Inflammatory macrophage treated with lipopolysaccharide for 1 hour (primary cell): ENCODE results near the gene ZNG1B.
"Not testable (repeated sequence)": the region's sequence is repeated elsewhere in the genome, so short reads cannot be mapped to it uniquely, and the experiment has no call there.

Experiments
- DNase-seq, 2 donors: peaks; one replicate each; pipeline ENCODE4 v3.0.0-alpha.2; 2020 to 2022

ZNG1B gene

DNA sequence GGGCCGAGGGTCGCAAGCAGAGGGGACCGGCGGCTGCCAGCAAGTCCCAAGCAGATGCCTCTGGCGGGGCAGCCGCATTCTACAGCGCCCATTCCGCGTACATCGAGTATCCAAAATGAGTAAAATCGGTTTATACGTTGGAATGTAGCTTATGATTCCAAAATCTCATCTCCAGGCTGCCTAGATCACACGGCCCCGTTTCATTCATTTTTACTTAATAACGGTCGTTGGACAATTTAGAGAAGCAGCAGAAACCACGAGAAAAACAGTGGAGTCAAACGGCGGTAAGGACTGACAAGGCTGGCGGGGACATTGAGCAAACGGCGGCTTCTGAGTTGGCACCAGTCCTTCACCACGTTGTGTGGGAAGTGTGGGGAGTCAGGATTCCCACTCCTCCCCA is 66.6 kb downstream of the ZNG1B start:
- DNase-seq = peak in 1 of 2 donors; percentile 31

- not testable (repeated sequence) for DNase-seq
These were observed 70.1 kb downstream of the ZNG1B start for GRCh38 chr2:113507394-113508140.

DNA sequence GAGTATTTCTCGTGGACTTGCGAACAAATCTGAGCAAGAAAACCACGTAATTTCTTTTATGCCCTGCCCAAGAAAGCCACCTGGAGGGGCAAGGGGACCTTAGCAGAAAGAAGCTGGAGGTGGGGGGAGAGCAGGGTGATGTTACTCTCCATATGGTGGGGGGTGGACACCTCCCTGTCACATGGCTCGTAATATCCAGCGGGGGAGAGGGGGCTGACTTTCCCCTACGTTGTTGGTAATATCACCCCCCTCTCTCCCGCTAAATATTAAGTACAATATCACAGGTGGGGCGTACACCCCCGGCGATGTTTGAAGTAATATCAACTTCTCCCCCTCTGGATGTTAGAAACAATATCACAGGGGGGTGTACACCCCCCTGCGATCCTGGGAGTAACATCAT is 70.7 kb downstream of the ZNG1B start:
- DNase-seq = not testable (repeated sequence)

GRCh38 chr2:113510913-113511312 is 73.4 kb downstream of the ZNG1B start:
- not testable (repeated sequence) for DNase-seq

GRCh38 chr2:113511859-113512258 is 74.4 kb downstream of the ZNG1B start:
- not testable (repeated sequence) for DNase-seq

DNA sequence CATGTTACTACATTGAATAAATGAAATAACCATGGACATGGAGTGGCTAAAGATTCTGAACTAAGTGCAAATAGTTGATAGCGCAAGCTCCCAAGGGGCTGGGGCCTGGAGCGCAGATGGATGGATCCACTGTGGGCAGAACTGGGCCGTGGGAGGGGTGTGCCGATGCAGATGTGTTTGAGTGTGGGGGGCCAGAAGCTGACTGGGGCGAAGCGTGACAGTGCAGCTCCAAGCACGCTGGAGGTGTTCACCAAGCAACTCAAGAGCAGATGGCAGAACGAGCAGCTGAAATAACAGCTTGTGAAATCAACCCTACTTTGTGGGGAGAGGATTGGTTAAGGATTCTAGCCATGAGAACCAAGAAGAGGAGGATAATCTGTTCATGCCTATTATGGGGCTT is 78.0 kb downstream of the ZNG1B start:
- not testable (repeated sequence) for DNase-seq

DNA sequence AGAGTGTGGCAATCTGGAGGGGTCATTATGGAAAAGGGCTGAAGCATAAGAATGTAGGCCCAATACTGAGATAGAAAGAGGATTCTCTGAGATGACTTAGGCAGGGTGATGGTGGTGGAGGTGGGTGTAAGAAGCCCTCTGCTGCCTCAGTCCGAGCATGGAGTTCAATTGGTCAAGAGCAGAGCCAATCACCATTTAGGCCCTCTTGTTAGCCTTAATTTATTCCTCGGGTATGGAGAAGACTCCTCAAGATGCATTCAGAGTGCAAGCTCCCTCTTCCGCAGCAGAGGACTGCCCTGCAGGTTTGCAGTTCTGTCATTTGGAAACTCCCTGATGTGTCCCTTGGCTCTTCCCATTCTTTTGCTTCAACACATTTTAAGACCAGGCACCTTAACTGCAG is 78.5 kb downstream of the ZNG1B start:
- not testable (repeated sequence) for DNase-seq

DNA sequence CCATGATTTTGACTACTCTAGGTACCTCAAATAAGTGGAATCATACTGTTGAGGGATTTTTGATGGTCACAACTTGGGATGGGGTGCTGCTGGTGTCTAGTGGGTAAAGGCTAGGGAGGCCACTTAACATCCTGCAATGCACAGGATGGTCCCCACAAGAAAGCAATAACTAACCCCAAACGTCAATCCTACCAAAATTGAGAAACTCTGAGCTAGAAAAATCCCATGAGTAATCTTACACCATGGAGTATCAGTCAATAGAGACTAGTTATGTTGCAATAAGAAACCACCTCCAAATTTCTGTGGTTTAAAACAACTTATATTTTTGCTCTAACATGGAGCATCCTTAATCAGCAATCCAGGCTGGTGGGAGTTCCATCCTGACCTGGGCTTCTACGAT is 79.5 kb downstream of the ZNG1B start:
- DNase-seq = not testable (repeated sequence)

- not testable (repeated sequence) for DNase-seq
These were observed 83.3 kb downstream of the ZNG1B start for GRCh38 chr2:113520837-113521236.

DNA sequence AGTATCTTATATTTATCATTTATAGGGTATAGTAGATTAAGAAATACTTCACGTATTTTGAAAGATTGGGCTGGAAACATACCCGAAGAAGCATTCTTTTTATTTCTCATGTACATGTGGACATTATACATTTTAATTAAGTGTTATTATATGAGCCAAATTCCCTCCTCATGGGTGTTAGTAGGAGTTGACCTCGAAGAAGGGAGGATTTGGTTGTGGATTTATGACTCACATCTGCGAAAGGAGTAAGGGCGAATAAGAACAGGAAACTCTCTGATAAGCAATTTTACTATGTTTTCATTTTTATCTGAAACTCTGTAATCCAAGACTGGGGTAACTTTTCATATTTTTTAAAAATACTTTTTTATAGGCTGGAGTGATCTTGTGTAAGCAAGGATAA is 84.0 kb downstream of the ZNG1B start:
- DNase-seq = not testable (repeated sequence)

DNA sequence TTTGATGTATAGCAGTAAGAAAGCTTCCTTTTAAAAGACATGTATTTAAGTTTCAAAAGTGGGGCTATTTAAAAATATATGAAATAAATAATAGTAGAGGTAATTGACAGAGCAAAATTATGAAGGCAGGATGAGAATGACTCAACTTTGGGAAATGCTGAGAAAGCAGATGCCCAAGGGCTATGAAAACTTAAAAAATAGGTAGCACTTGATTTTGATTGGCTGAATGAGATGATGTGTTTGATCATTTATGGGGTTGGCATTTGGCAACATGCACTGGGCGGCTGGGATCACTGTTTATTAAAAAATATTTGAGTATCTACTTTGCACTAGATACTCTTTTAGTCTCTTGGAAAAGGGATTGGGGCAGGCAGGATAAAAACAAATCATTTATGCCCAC is 87.5 kb downstream of the ZNG1B start:
- DNase-seq = not testable (repeated sequence)

GRCh38 chr2:113527350-113528045 is 90.0 kb downstream of the ZNG1B start:
- not testable (repeated sequence) for DNase-seq

DNA sequence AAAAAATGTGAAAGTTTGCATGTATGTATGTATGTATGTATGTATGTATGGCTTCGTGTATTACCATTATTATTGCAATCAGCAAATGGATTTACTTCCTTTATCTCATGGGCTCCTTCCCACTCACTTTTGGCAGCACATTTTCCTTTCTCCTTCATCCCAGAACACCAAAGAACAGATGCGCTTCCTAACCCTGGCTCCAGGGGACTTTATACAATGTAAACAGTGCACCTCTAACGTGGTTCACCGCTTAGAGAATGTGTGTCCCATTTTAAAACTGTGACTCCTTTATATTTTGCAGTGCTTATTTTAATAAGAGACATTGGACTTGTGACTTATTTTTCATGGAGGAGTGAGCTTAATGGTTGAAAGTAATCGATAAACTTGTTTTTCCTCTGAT is 90.6 kb downstream of the ZNG1B start:
- not testable (repeated sequence) for DNase-seq

DNA sequence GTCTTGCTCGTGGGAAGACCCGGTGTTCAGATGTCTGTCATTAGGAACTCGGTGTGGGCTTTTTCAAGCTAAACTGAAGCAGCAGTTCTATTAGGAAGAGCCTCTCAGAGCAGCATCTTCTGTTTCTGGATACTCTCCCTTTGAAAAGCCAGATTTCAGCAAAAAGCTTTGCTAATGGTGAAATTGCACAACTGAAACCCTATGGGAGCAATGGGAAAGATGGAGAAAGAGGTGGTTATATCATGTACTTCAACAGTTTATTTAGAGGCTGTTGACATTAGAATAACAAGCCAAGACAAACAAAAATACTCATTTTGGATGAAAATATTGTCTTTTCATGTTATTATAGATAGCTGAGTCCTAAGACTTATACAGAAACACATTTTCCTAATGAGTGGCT is 91.4 kb downstream of the ZNG1B start:
- not testable (repeated sequence) for DNase-seq

DNA sequence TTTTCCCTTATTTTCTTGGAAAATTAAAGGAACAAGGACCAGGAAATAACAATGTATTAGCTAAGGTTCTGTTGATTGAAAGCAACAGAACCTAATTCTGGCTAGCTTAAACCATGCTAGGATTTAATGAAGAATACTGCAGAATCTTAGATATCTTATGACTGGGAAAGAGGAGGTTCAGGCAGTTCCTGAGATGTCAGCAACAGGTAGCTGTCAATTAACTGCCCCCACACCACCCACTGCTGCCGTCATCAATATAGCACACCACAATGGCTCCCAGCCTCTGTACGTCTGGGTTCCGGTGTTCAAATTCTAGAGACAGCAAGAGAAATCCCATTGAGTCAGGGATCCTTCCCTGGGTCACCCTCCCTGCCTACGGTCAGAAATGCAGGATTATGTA is 95.5 kb downstream of the ZNG1B start:
- not testable (repeated sequence) for DNase-seq

DNA sequence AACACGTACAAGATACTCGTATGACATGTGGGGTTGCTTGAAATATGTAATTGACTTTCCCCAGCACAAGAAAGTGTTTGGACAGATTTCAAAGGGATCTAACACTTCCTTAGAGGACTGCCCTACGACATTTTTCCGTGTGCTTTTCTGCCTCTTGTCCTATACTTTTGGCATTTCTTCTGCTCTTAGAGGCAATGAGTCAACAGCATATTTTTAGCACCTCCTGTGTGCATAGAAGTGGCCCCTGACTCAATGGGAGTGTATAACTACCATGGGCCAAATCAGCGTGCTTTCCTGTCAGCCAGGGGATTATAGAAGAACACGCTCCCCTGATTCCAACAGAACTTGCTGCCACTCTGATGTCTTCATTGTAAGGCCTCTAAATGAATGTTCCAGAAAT is 99.1 kb downstream of the ZNG1B start:
- DNase-seq = not testable (repeated sequence)

GRCh38 chr2:113540834-113541203 is 103.3 kb downstream of the ZNG1B start:
- DNase-seq = not testable (repeated sequence)

DNA sequence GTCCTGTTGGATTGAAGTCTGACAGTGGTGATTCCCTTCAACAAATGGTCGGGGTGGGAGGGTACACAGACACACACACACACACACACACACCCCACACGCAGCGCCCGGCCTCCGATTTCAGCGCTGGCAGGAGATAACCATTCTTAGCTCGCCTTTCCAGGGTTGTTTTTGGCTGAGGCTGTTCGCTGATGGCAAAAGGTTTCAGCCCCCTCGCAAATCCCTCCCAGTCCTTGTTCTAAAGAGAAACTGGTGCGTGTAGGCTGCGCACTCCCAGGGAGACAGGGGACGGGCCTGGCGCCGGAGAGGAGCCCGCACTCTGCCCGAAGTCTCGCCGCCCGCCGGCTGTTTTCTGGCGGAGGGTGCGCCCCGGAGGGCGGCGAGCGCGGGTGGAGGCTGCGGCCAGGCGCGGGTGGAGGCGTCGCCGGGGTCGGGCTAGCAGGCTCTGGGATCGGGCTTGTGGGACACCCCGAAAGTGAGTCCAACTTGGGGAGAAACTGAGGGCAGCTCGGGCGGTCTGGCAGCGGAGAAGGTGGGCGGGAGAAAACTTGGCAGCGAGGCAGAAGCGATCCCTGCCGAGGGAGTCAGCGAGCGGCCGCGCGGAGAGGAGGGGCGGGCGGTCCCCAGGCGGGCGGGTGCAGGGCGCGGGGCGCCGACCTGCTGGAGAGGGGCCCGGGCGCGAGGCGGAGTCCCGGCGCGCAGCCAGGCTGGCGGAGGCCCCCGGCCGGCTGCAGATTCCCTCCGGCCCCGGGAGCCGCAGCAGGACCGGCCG is 103.9 kb downstream of the ZNG1B start:
- DNase-seq = peak in 1 of 2 donors; percentile 1

DNA sequence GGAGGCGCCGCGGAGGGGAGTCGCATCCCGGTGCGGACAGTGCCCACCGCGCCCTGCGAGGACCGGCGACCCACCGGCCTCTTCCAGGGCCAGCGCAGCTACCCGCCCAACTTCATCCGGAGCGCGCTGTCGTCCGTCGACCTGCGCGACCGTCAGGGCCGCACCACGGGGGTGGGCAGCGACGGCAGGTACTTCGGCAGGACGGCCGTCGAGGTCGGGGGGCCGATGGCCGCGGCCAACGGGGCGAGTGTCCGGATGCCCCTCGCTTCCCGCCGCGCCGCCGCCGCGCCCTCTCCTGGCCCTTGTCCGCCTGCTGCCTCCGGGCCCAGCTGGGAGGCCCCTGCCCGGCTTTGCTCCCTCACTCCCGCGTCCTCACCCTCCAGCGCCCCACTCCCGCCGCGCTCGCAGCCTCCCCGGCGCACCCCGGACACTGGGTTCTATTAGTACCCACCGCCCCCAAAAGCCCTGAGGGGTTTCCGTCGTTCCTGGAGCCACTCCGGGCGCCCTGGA is 104.5 kb downstream of the ZNG1B start:
- DNase-seq = not testable (repeated sequence)

DNA sequence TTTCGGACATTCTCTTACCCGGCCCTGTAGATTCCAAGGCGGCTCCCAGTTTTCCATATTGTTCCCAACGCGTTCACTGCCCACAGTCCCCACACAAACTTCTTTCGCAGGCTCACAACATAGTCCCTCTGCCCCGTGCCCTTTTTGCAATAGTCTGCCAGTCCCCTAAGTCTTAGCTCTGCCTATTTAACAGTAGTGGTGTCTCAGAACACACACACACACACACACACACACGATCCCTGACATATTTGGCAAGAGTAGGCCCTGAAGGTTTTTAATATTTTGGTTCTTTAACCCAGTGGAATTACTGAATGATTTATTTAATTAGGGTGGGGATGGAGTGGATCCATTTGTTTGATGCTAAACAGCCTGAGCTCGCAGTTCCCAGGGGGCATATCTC is 105.0 kb downstream of the ZNG1B start:
- DNase-seq = not testable (repeated sequence)
